ENCODE data around the gene TCN2.

- TF ChIP-seq POLR2A (IDR thresholded peaks at IDR 0.05): no peak
- TF ChIP-seq CTCF (IDR thresholded peaks at IDR 0.05): no peak
Measured at GRCh38 chr22:30591191-30591587, 15.8 kb upstream of the TCN2 start.

All from Peyer's patch (tissue), 4 donors.